Measurements from ENCODE around the gene POLRMT. TPM values are rescaled to one million over a fixed set of nuclear protein-coding genes. Genes with fewer than 3 reads are reported as not detected.

POLRMT gene
- total RNA-seq, 1 experiment from 2014 or later = 139 TPM

DNA sequence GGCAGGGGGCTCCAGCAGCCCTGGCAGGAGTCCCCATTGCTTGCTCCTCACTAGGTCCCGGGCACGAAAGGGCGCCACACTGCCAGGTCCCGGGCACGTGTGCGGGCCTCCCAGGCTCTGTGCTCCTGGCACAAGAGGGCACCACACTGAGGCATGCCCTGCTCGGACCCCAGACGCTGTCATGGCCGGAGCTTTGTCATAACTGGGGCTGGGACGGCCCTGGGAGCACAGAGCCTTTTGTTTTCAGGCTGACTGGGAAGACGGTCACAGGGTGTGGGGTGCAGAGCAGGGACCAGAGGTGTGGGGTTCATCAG lies 53.5 kb downstream of the POLRMT start:
- Mint-ChIP-seq H3K4me3 (no peak overlapping the region), H3K36me3 (0 out of 2 replicates have a peak, but pooled peaks cover 2% of the 10 kb centered on the region), H3K9me3 (no peaks in the 10 kb centered on the region), H3K27ac (no peak overlapping the region; the same call in 1 of the 2 replicates), H3K27me3 (ENCODE audit: low read depth) (no peaks in the 10 kb centered on the region), H3K4me1 (peaks cover 12% of the 10 kb centered on the region)
- ATAC-seq = no peak
- no peak for TF ChIP-seq MYBL2 (CRISPR knock-in tag; IDR thresholded peaks at IDR 0.05)
- TF ChIP-seq, protein P1, sequence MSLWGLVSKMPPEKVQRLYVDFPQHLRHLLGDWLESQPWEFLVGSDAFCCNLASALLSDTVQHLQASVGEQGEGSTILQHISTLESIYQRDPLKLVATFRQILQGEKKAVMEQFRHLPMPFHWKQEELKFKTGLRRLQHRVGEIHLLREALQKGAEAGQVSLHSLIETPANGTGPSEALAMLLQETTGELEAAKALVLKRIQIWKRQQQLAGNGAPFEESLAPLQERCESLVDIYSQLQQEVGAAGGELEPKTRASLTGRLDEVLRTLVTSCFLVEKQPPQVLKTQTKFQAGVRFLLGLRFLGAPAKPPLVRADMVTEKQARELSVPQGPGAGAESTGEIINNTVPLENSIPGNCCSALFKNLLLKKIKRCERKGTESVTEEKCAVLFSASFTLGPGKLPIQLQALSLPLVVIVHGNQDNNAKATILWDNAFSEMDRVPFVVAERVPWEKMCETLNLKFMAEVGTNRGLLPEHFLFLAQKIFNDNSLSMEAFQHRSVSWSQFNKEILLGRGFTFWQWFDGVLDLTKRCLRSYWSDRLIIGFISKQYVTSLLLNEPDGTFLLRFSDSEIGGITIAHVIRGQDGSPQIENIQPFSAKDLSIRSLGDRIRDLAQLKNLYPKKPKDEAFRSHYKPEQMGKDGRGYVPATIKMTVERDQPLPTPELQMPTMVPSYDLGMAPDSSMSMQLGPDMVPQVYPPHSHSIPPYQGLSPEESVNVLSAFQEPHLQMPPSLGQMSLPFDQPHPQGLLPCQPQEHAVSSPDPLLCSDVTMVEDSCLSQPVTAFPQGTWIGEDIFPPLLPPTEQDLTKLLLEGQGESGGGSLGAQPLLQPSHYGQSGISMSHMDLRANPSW (CRISPR knock-in tag; conservative IDR thresholded peaks at IDR 0.05; ENCODE audit: low read depth) = no peak
- TF ChIP-seq, protein P2, sequence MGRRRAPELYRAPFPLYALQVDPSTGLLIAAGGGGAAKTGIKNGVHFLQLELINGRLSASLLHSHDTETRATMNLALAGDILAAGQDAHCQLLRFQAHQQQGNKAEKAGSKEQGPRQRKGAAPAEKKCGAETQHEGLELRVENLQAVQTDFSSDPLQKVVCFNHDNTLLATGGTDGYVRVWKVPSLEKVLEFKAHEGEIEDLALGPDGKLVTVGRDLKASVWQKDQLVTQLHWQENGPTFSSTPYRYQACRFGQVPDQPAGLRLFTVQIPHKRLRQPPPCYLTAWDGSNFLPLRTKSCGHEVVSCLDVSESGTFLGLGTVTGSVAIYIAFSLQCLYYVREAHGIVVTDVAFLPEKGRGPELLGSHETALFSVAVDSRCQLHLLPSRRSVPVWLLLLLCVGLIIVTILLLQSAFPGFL (CRISPR knock-in tag; IDR thresholded peaks at IDR 0.05; ENCODE audit: borderline replicate concordance) = no peak
- TF ChIP-seq, protein P3, sequence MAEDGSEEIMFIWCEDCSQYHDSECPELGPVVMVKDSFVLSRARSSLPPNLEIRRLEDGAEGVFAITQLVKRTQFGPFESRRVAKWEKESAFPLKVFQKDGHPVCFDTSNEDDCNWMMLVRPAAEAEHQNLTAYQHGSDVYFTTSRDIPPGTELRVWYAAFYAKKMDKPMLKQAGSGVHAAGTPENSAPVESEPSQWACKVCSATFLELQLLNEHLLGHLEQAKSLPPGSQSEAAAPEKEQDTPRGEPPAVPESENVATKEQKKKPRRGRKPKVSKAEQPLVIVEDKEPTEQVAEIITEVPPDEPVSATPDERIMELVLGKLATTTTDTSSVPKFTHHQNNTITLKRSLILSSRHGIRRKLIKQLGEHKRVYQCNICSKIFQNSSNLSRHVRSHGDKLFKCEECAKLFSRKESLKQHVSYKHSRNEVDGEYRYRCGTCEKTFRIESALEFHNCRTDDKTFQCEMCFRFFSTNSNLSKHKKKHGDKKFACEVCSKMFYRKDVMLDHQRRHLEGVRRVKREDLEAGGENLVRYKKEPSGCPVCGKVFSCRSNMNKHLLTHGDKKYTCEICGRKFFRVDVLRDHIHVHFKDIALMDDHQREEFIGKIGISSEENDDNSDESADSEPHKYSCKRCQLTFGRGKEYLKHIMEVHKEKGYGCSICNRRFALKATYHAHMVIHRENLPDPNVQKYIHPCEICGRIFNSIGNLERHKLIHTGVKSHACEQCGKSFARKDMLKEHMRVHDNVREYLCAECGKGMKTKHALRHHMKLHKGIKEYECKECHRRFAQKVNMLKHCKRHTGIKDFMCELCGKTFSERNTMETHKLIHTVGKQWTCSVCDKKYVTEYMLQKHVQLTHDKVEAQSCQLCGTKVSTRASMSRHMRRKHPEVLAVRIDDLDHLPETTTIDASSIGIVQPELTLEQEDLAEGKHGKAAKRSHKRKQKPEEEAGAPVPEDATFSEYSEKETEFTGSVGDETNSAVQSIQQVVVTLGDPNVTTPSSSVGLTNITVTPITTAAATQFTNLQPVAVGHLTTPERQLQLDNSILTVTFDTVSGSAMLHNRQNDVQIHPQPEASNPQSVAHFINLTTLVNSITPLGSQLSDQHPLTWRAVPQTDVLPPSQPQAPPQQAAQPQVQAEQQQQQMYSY (CRISPR knock-in tag; IDR thresholded peaks at IDR 0.05) = no peak
- TF ChIP-seq ZBTB21 (CRISPR knock-in tag; IDR thresholded peaks at IDR 0.05; ENCODE audit: borderline replicate concordance) = no peak
- no peak for TF ChIP-seq FOXJ3 (CRISPR knock-in tag; IDR thresholded peaks at IDR 0.05; ENCODE audit: borderline replicate concordance)
- no peak for TF ChIP-seq TP53 (CRISPR knock-in tag; IDR thresholded peaks at IDR 0.05)
- TF ChIP-seq, protein P4, sequence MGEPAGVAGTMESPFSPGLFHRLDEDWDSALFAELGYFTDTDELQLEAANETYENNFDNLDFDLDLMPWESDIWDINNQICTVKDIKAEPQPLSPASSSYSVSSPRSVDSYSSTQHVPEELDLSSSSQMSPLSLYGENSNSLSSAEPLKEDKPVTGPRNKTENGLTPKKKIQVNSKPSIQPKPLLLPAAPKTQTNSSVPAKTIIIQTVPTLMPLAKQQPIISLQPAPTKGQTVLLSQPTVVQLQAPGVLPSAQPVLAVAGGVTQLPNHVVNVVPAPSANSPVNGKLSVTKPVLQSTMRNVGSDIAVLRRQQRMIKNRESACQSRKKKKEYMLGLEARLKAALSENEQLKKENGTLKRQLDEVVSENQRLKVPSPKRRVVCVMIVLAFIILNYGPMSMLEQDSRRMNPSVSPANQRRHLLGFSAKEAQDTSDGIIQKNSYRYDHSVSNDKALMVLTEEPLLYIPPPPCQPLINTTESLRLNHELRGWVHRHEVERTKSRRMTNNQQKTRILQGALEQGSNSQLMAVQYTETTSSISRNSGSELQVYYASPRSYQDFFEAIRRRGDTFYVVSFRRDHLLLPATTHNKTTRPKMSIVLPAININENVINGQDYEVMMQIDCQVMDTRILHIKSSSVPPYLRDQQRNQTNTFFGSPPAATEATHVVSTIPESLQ (CRISPR knock-in tag; IDR thresholded peaks at IDR 0.05) = no peak
- TF ChIP-seq SOX15 (CRISPR knock-in tag; IDR thresholded peaks at IDR 0.05) = no peak
- no peak for TF ChIP-seq SMAD3 (CRISPR knock-in tag; IDR thresholded peaks at IDR 0.05; ENCODE audit: borderline replicate concordance)
- TF ChIP-seq, protein P5, sequence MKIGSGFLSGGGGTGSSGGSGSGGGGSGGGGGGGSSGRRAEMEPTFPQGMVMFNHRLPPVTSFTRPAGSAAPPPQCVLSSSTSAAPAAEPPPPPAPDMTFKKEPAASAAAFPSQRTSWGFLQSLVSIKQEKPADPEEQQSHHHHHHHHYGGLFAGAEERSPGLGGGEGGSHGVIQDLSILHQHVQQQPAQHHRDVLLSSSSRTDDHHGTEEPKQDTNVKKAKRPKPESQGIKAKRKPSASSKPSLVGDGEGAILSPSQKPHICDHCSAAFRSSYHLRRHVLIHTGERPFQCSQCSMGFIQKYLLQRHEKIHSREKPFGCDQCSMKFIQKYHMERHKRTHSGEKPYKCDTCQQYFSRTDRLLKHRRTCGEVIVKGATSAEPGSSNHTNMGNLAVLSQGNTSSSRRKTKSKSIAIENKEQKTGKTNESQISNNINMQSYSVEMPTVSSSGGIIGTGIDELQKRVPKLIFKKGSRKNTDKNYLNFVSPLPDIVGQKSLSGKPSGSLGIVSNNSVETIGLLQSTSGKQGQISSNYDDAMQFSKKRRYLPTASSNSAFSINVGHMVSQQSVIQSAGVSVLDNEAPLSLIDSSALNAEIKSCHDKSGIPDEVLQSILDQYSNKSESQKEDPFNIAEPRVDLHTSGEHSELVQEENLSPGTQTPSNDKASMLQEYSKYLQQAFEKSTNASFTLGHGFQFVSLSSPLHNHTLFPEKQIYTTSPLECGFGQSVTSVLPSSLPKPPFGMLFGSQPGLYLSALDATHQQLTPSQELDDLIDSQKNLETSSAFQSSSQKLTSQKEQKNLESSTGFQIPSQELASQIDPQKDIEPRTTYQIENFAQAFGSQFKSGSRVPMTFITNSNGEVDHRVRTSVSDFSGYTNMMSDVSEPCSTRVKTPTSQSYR (CRISPR knock-in tag; IDR thresholded peaks at IDR 0.05) = no peak
- TF ChIP-seq FOXP1 (CRISPR knock-in tag; IDR thresholded peaks at IDR 0.05; ENCODE audit: borderline replicate concordance) = no peak
- no peak for TF ChIP-seq GABPB1 (CRISPR knock-in tag; IDR thresholded peaks at IDR 0.05)
- TF ChIP-seq, protein P6, sequence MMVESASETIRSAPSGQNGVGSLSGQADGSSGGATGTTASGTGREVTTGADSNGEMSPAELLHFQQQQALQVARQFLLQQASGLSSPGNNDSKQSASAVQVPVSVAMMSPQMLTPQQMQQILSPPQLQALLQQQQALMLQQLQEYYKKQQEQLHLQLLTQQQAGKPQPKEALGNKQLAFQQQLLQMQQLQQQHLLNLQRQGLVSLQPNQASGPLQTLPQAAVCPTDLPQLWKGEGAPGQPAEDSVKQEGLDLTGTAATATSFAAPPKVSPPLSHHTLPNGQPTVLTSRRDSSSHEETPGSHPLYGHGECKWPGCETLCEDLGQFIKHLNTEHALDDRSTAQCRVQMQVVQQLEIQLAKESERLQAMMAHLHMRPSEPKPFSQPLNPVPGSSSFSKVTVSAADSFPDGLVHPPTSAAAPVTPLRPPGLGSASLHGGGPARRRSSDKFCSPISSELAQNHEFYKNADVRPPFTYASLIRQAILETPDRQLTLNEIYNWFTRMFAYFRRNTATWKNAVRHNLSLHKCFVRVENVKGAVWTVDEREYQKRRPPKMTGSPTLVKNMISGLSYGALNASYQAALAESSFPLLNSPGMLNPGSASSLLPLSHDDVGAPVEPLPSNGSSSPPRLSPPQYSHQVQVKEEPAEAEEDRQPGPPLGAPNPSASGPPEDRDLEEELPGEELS (CRISPR knock-in tag; IDR thresholded peaks at IDR 0.05) = no peak
- TF ChIP-seq, protein P7, sequence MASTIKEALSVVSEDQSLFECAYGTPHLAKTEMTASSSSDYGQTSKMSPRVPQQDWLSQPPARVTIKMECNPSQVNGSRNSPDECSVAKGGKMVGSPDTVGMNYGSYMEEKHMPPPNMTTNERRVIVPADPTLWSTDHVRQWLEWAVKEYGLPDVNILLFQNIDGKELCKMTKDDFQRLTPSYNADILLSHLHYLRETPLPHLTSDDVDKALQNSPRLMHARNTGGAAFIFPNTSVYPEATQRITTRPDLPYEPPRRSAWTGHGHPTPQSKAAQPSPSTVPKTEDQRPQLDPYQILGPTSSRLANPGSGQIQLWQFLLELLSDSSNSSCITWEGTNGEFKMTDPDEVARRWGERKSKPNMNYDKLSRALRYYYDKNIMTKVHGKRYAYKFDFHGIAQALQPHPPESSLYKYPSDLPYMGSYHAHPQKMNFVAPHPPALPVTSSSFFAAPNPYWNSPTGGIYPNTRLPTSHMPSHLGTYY (CRISPR knock-in tag; IDR thresholded peaks at IDR 0.05) = no peak
- TF ChIP-seq ATF1 (CRISPR knock-in tag; IDR thresholded peaks at IDR 0.05) = no peak
- TF ChIP-seq SMAD4 (CRISPR knock-in tag; IDR thresholded peaks at IDR 0.05) = no peak
- TF ChIP-seq FOXK1 (CRISPR knock-in tag; IDR thresholded peaks at IDR 0.05) = no peak
- CTCF ChIA-PET = no interaction called here
- POLR2A ChIA-PET = no interaction called here
- no peak for DNase-seq (ENCODE audit: low spot score)
